GM13977 (cell line): ENCODE measurements around the gene CAMK1.

Experiments used
- DNase-seq: peaks from one replicate; pipeline ENCODE4 v3.0.0; 2012; ENCODE audit warnings: low spot score
- in situ Hi-C: fragments of 300-500 bp; cut with MboI; formaldehyde crosslinking; loops from one replicate; pipeline ENCODE4 v1.12.0; 2022; ENCODE audit warnings: low sequenced_read_pairs, low pct_unique_long_range_greater_than_20kb, mixed read lengths, inconsistent platforms; ENCODE audit not compliant: unreplicated experiment
- TF ChIP-seq, protein P1 (sequence below): IDR thresholded peaks from 2 replicates; pipeline ENCODE4 v1.5.1; 2012; ENCODE audit warnings: mild to moderate bottlenecking, control low read depth; ENCODE audit not compliant: insufficient read depth; ENCODE audit errors: extremely low read depth, missing control alignments

CAMK1 gene

GRCh38 chr3:9810433-9810770 lies 40.7 kb upstream of the CAMK1 start:
- in situ Hi-C loops, result no loop called here
- TF ChIP-seq, protein P1, sequence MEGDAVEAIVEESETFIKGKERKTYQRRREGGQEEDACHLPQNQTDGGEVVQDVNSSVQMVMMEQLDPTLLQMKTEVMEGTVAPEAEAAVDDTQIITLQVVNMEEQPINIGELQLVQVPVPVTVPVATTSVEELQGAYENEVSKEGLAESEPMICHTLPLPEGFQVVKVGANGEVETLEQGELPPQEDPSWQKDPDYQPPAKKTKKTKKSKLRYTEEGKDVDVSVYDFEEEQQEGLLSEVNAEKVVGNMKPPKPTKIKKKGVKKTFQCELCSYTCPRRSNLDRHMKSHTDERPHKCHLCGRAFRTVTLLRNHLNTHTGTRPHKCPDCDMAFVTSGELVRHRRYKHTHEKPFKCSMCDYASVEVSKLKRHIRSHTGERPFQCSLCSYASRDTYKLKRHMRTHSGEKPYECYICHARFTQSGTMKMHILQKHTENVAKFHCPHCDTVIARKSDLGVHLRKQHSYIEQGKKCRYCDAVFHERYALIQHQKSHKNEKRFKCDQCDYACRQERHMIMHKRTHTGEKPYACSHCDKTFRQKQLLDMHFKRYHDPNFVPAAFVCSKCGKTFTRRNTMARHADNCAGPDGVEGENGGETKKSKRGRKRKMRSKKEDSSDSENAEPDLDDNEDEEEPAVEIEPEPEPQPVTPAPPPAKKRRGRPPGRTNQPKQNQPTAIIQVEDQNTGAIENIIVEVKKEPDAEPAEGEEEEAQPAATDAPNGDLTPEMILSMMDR, result no peak
- no peak for DNase-seq

GRCh38 chr3:9809615-9810432 lies 40.1 kb upstream of the CAMK1 start, which contains the start of gene TTLL3:
TTLL3 (plus strand) TSS chr3:9810262; CDS start chr3:9810662, 400 bp downstream.
- TF ChIP-seq, protein P1, result no peak
- DNase-seq, result peak; percentile 71
- in situ Hi-C loops, result no loop called here

- peak; percentile 53 for DNase-seq
- in situ Hi-C loops, result no loop called here
- TF ChIP-seq, protein P1, result no peak
These were observed 39.5 kb upstream of the CAMK1 start for GRCh38 chr3:9809239-9809614.

DNA sequence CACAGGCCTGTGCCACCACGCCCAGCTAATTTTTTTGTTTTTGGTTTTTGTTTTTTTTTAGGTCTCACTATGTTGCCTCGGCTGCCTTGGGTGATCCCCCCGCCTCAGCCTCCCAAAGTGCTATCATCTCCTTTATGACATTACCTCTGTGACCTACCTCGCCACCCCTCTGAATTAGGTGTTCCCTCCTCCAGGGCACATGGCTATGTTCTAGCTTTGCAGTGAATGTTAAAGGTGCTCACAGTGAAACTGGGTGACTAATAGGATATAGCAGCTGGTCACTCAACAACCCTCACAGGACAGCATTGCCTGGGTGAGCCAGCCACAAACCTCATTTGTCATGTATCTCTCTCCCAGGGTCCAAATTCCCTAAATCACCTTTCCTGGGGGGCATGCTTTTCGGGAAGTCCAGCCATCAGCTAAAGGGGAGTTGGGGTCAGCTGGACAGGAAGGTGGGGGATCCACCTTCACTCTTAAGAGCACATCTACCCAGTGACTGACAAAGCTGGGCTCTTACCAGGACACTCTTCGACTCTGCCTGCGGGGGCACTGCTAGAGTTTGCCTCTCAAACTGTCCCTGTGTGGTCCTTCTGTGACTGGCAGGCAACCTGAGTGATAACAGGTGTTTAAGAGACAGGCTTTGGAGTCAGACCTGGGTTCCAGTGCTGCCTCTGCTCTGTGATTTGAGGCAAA lies 38.7 kb upstream of the CAMK1 start:
- in situ Hi-C loops, result no loop called here
- peak; percentile 57 for DNase-seq
- TF ChIP-seq, protein P1, result no peak

GRCh38 chr3:9807981-9808344 lies 38.2 kb upstream of the CAMK1 start:
- DNase-seq, result no peak
- TF ChIP-seq, protein P1, result no peak
- in situ Hi-C loops, result no loop called here

GRCh38 chr3:9806688-9807589 lies 37.2 kb upstream of the CAMK1 start:
- no peak for DNase-seq
- TF ChIP-seq, protein P1, result no peak
- in situ Hi-C loops, result no loop called here
